Epithelial cell of proximal tubule (primary cell): ENCODE results near the gene TPGS1. TPM values are rescaled to one million over a fixed set of nuclear protein-coding genes. Genes with fewer than 3 reads are reported as not detected.

Source experiments
- DNase-seq: peaks from one replicate; pipeline ENCODE4 v3.0.0-alpha.2; 2011; ENCODE audit warnings: low read depth
- H3K4me3 ChIP-seq: 2 replicates; pipeline ENCODE4 v1.5.1; 2011; ENCODE audit warnings: low read depth, mild to moderate bottlenecking, low read length
- total RNA-seq: library from RNA; depleted of rRNA; stranded (reverse); fragments of >200 nt; gene quantifications from 2 replicates; pipeline ENCODE4 v1.2.3, GENCODE V29; 2015
- TF ChIP-seq, protein P1 (sequence below): conservative IDR thresholded peaks from 2 replicates; pipeline ENCODE4 v1.5.1; 2012; ENCODE audit warnings: low read depth, mild to moderate bottlenecking, low read length

Gene TPGS1
- total RNA-seq, 1 donor from 2014 or later = 78.1 TPM

DNA sequence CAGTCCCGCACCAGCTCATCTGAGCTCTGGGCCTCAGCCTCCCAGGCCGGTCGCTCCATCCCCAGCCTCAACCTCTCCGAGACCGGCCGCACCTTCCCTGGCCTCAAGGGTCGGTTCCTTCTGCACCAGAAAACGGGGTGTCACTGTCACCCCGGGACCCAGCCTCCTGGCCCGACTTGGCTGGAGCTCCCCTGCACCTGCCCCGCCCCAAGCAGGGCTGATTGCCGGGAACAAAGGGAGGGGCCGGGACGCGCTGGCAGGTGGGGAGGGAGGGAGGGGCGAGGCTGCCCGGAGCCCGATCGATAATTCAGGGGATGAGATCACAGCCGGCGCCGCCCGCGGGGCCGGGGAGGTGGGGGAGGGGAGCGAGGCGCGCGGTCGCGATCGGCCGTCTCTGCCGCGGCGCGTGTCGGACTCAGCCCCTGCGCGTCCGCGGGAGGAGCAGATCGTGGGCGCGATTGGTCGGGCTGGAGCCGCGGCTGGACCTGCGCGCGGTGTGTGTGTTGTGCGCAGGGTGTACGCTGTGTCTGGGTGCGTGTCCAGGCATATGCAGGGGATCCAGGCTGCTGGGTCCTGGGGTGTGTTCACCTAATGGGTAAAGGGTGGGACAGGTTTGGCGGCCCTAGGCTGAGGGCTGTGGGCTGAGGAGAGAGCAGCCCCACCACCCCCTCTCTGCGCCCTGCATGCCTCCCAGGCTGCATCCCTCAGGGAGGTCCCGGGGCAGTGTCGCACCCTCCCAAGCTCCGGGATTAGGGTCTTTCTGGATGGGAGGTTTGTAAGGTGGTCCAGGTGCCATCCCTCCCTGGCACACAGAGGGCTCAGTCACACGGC lies 45.4 kb upstream of the TPGS1 start:
- TF ChIP-seq, protein P1, sequence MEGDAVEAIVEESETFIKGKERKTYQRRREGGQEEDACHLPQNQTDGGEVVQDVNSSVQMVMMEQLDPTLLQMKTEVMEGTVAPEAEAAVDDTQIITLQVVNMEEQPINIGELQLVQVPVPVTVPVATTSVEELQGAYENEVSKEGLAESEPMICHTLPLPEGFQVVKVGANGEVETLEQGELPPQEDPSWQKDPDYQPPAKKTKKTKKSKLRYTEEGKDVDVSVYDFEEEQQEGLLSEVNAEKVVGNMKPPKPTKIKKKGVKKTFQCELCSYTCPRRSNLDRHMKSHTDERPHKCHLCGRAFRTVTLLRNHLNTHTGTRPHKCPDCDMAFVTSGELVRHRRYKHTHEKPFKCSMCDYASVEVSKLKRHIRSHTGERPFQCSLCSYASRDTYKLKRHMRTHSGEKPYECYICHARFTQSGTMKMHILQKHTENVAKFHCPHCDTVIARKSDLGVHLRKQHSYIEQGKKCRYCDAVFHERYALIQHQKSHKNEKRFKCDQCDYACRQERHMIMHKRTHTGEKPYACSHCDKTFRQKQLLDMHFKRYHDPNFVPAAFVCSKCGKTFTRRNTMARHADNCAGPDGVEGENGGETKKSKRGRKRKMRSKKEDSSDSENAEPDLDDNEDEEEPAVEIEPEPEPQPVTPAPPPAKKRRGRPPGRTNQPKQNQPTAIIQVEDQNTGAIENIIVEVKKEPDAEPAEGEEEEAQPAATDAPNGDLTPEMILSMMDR = no peak
- no peak for DNase-seq
- peak overlapping the region; percentile 23 for H3K4me3 ChIP-seq

DNA sequence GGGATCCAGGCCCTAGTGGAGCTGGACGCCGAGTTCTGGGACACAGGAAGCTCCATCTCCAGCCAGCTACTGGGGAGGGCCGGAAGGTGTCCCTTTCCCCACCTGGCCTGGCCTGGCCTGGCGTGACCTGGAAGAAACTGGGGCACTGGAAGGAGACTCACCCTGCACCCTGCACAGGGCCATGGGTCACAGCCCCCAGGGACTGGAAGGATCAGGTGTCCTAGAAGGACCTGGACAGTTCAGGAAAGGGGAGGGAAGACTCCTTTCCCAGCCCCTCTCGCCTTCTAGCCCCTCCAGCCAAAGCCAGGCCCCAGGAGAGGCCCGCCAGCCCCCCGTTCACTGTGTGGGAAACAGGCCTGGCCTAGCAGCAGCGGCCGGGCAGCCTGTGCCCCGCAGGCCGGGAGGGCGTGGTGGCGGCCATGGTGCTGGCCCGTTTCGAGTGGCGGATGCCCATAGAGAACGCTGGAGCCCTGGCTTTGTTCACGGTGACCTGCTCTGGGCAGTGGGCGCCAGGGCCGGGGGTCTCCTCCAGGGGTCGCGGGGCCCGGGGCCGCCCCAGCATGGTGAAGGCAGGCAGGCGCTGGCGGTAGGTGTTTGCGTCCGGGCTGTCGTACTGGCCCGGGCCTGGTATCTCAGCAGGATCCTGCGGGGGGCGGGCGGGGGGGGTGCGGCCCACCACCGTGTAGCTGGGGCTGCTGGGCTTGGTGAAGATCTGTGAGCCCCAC lies 43.7 kb upstream of the TPGS1 start:
- TF ChIP-seq, protein P1 = no peak

DNA sequence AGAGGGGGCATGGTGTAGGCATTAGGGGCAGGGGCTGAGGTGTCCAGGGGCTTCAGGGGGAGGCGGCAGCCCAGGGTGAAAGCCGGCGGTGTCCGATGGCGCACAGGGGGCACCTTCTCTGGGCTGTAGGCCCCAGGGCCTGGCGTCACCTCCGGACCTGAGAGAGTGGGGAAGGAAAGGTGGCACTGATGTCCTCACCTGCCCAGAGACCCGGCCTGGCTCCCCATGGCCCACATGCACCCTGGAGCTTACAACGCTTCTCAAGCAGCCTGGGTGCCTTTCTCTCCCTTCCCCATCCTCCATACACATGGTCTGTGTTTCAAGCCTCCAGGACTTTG lies 43.1 kb upstream of the TPGS1 start:
- H3K4me3 ChIP-seq = no peak overlapping the region
- no peak for DNase-seq
- TF ChIP-seq, protein P1 = no peak

More for the DNA sequence above, 43.7 kb upstream of the TPGS1 start:
- DNase-seq = no peak
- no peak overlapping the region for H3K4me3 ChIP-seq

DNA sequence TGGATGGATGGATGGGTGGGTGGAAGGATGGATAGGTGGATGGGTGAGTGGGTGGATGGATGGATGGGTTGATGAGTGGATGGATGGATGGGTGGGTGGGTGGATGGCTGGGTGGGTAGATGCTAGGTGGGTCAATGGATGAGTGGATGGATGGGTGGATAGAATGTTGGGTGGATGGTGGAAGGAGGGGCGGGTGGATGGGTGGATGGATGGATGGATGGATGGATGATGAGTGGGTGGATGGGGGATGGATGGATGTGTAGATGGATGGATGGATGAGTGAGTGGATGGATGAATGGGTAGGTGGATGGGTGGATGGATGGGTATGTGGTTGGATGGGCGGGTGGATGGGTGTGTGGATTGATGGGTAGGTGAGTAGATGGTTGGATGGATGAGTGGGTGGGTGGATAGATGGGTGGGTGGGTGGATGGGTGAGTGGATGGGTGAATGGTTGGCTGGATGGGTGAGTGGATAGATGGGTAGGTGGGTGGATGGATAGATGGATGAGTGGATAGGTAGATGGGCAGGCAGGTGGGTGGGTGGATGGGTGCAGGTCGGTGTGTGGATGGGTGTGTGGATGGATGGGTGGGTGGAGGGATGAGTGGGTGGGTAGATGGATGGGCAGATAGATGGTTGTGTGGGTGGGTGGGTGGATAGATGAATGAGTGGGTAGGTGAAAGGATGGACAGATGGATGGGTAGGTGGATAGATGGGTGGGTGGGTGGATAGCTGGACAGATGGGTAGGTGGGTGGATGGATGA lies 42.1 kb upstream of the TPGS1 start:
- no peak overlapping the region for H3K4me3 ChIP-seq
- DNase-seq = no peak

DNA sequence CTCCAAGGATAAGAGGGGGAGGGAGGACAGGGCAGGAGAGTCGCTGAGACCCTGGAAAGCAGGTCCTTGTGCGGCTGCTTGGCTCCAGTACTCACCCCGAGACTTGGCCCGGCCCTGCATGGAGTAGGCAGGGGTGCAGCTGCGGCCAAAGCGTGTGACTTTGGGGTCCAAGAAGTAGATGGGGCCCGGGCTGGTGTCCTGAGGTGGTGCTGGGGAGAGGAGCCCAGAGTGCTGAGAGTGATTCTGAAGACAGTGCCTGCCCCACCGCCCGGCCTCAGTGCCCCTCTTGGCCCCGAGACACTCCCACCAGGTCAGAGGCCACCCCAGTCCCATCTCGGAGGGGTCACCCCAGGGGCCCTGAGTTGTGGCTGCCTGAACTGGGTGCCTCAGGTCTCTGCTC lies 39.7 kb upstream of the TPGS1 start:
- DNase-seq = no peak
- TF ChIP-seq, protein P1 = no peak
- H3K4me3 ChIP-seq = no peak overlapping the region

More for the DNA sequence above, 42.1 kb upstream of the TPGS1 start:
- TF ChIP-seq, protein P1 = no peak

DNA sequence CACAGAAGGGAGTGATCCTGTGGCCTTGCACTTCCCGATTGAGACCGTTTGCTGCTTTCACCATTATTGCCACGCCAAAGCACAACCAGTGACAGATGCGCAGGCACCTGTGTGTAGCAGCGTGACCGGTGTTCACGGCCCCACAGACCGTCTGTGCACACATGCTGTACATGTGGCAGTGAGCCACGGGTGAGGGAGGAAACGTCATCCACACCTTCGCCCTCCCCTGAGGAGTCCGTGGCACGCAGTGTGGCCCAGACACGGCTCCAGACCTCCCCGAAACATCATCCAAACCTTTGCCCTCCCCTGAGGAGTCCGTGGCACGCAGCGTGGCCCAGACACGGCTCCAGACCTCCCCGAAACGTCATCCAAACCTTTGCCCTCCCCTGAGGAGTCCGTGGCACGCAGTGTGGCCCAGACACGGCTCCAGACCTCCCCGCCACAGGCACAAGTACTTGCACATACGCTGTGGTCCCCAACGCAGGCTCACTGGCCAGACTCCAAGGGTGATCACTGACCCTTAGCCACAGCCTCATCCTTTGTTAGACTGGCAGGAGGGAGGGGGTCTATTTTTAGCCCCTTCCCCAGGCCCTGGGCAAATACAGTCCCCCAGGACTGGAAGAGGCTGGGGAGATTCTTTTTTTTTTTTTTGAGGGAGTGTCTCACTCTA lies 38.6 kb upstream of the TPGS1 start:
- H3K4me3 ChIP-seq = no peak overlapping the region
- TF ChIP-seq, protein P1 = no peak
- DNase-seq = no peak
